ENCODE data around the gene HPS3. TPM values are rescaled to one million over a fixed set of nuclear protein-coding genes. Genes with fewer than 3 reads are reported as not detected.

HPS3 gene
- total RNA-seq, 1 experiment from 2014 or later = 68.0 TPM

GRCh38 chr3:149114458-149114857 is 15.0 kb upstream of the HPS3 start:
- Histone ChIP-seq H3K4me1 (ENCODE audit: control insufficient read depth, insufficient read depth, low read length) (no peaks in the 10 kb centered on the region), H3K9me3 (ENCODE audit: control insufficient read depth, insufficient read depth, low read depth, low read length) (no peaks in the 10 kb centered on the region), H3K27ac (ENCODE audit: low read length) (no peak overlapping the region), H3K27me3 (ENCODE audit: control insufficient read depth, insufficient read depth, low read length) (no peaks in the 10 kb centered on the region), H3K36me3 (ENCODE audit: control insufficient read depth, insufficient read depth, low read length) (no peaks in the 10 kb centered on the region), H3K4me3 (ENCODE audit: low read depth in 2 of 2, low read length in 2 of 2) (no peak overlapping the region)
- in situ Hi-C loops (cut with HindIII; ENCODE audit: low pct_unique_long_range_greater_than_20kb, low sequenced_read_pairs) (no loop called here), intact Hi-C loops (cut with micrococcal nuclease; ENCODE audit: unreplicated experiment) (no loop called here)
- BruUV-seq (replicated peaks) = no TSS peak
- DNase-seq (ENCODE audit: low read depth, low spot score) = no peak
- CTCF ChIA-PET = interaction anchor here (0.7 kb wide), 1 partner anchor 159 kb away, joined by 5 read pairs; no protein-coding TSS in a partner anchor
- TF ChIP-seq TCF7L2 (IDR thresholded peaks at IDR 0.05; ENCODE audit: low read depth, low read length) (no peak), POLR2AphosphoS5 (IDR thresholded peaks at IDR 0.05; ENCODE audit: low read depth, low read length) (no peak), SIN3A (IDR thresholded peaks at IDR 0.05; ENCODE audit: borderline replicate concordance, insufficient read depth, low read depth, low read length) (no peak), CTCF (IDR thresholded peaks at IDR 0.05) (no peak)
- TF ChIP-seq, protein P1, sequence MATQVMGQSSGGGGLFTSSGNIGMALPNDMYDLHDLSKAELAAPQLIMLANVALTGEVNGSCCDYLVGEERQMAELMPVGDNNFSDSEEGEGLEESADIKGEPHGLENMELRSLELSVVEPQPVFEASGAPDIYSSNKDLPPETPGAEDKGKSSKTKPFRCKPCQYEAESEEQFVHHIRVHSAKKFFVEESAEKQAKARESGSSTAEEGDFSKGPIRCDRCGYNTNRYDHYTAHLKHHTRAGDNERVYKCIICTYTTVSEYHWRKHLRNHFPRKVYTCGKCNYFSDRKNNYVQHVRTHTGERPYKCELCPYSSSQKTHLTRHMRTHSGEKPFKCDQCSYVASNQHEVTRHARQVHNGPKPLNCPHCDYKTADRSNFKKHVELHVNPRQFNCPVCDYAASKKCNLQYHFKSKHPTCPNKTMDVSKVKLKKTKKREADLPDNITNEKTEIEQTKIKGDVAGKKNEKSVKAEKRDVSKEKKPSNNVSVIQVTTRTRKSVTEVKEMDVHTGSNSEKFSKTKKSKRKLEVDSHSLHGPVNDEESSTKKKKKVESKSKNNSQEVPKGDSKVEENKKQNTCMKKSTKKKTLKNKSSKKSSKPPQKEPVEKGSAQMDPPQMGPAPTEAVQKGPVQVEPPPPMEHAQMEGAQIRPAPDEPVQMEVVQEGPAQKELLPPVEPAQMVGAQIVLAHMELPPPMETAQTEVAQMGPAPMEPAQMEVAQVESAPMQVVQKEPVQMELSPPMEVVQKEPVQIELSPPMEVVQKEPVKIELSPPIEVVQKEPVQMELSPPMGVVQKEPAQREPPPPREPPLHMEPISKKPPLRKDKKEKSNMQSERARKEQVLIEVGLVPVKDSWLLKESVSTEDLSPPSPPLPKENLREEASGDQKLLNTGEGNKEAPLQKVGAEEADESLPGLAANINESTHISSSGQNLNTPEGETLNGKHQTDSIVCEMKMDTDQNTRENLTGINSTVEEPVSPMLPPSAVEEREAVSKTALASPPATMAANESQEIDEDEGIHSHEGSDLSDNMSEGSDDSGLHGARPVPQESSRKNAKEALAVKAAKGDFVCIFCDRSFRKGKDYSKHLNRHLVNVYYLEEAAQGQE (IDR thresholded peaks at IDR 0.05; ENCODE audit: insufficient read depth in 1 of 2, low read depth in 2 of 2, low read length in 1 of 2) = no peak
- POLR2A ChIA-PET = no interaction called here
- no peak for ATAC-seq

DNA sequence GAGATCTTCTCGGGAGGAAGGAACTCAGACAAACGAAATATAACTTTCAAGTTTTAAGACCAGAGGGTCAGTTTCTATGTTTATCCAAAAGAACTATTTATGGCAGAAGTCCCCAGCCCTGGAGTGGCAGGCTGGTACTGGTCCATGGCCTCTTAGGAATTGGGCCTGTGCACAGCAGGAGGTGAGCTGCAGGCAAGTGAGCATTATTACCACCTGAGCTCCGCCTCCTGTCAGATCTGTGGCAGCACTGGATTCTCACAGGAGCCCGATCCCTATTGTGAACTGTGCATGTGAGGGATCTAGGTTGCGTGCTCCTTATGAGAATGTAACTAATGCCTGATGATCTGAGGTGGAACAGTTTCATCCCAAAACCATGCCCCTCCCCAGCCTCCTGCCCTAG is 14.3 kb upstream of the HPS3 start:
- ChIA-PET CTCF (no interaction called here), POLR2A (no interaction called here)
- Histone ChIP-seq H3K9me3 (ENCODE audit: control insufficient read depth, insufficient read depth, low read depth, low read length) (no peaks in the 10 kb centered on the region), H3K4me3 (ENCODE audit: low read depth in 2 of 2, low read length in 2 of 2) (no peak overlapping the region), H3K4me1 (ENCODE audit: control insufficient read depth, insufficient read depth, low read length) (no peaks in the 10 kb centered on the region), H3K27me3 (ENCODE audit: control insufficient read depth, insufficient read depth, low read length) (no peaks in the 10 kb centered on the region), H3K27ac (ENCODE audit: low read length) (no peak overlapping the region), H3K36me3 (ENCODE audit: control insufficient read depth, insufficient read depth, low read length) (no peaks in the 10 kb centered on the region)
- in situ Hi-C loops (cut with HindIII; ENCODE audit: low pct_unique_long_range_greater_than_20kb, low sequenced_read_pairs) = no loop called here
- intact Hi-C loops (cut with micrococcal nuclease; ENCODE audit: unreplicated experiment) = no loop called here
- DNase-seq (ENCODE audit: low read depth, low spot score) (no peak), ATAC-seq (no peak)
- BruUV-seq (replicated peaks) = no TSS peak
- TF ChIP-seq SIN3A (IDR thresholded peaks at IDR 0.05; ENCODE audit: borderline replicate concordance, insufficient read depth, low read depth, low read length) = no peak
- no peak for TF ChIP-seq CTCF (IDR thresholded peaks at IDR 0.05)
- TF ChIP-seq, protein P1 (IDR thresholded peaks at IDR 0.05; ENCODE audit: insufficient read depth in 1 of 2, low read depth in 2 of 2, low read length in 1 of 2) = no peak
- TF ChIP-seq POLR2AphosphoS5 (IDR thresholded peaks at IDR 0.05; ENCODE audit: low read depth, low read length) = no peak
- TF ChIP-seq TCF7L2 (IDR thresholded peaks at IDR 0.05; ENCODE audit: low read depth, low read length) = no peak

Measured in Panc1 (cell line).